SK-N-MC (cell line): ENCODE results near the gene NR2C2.
"Not testable (repeated sequence)": the region's sequence is repeated elsewhere in the genome, so short reads cannot be mapped to it uniquely, and the experiment has no call there.

ENCODE experiments used
- DNase-seq: peaks from one replicate; pipeline ENCODE4 v3.0.0-alpha.2; 2011; ENCODE audit warnings: low read depth, low spot score
- H3K27ac ChIP-seq: fragments of 200-600 bp; sonication (generic); 2 replicates; pipeline ENCODE4 v1.5.1; 2016; ENCODE audit warnings: mixed run types
- H3K36me3 ChIP-seq: fragments of 200-600 bp; sonication (generic); 2 replicates; pipeline ENCODE4 v1.6.1; 2017; ENCODE audit warnings: antibody characterized with exemption, low read length, mixed read lengths; ENCODE audit not compliant: insufficient read depth
- H3K4me3 ChIP-seq: fragments of 200-600 bp; sonication (generic); 2 replicates; pipeline ENCODE4 v1.5.1; 2016
- H3K9ac ChIP-seq: fragments of 200-600 bp; sonication (generic); 2 replicates; pipeline ENCODE4 v1.8.0; 2017; ENCODE audit warnings: mixed run types, mixed read lengths; ENCODE audit not compliant: insufficient read length
- H3K9me3 ChIP-seq: fragments of 200-600 bp; sonication (generic); 2 replicates; pipeline ENCODE4 v1.6.1; 2017; ENCODE audit warnings: low read depth, mild to moderate bottlenecking, antibody characterized with exemption, low read length, moderate library complexity, mixed read lengths
- EZH2 ChIP-seq: fragments of 200-600 bp; sonication (generic); IDR thresholded peaks from one replicate; pipeline ENCODE4 v1.6.1; 2017; ENCODE audit warnings: antibody characterized with exemption
- FOXP2 ChIP-seq: optimal IDR thresholded peaks from 2 replicates; pipeline ENCODE3; 2011; ENCODE audit warnings: mild to moderate bottlenecking, moderate library complexity; ENCODE audit not compliant: insufficient read depth; ENCODE audit errors: extremely low read length, control extremely low read depth
- POLR2AphosphoS5 ChIP-seq: IDR thresholded peaks from 2 replicates; pipeline ENCODE4 v1.6.1; 2012; ENCODE audit warnings: mild to moderate bottlenecking, low read depth, low read length, borderline replicate concordance

NR2C2 gene

DNA sequence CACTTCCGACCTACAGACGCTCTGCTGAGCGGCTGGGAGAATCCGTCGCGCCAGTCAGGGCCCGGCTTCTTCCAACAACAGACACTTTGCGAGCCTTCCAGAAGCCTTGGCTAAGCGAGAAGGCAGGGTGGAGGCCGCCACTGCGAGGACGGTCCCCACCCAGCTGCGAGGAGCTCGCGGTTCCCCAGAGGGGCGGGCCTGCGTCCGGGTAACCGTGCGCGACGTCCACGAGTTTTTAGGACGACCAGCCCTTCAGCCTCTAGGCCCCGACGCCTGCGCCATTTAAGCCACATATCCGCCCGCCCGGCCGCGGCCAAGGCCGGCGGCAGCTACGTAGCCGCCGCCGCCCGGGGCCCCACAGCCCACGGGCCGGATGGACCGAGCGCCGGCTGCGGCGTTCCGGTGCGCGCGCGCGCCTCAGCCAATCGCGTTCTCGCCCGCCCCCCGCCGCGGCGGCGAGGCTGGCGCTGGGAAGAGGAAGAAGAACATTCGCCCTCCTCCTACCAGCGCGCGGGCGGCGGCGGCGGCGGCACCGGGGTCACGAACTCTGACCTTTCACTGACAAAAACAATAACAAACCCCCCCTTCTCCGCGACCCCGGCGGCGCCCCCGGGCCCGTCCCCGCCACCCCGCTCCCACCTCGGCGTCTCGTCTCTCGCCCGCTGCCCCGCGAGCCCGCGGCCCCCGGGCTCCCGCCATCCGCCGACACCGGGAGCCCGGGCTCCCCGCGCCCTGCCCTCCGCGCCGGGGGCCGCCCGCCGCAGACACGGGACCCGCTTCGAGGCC, at the start of gene NR2C2:
TSS of gene NR2C2 (plus strand) at position 484 of the 786 bp plus-strand sequence. CDS start 56,332 bp downstream, outside the sequence.
- Histone ChIP-seq H3K9ac (peak within 1 kb of the TSS; percentile 83), H3K36me3 (peaks cover 14% of the 10 kb centered on the region), H3K4me3 (peak within 1 kb of the TSS; percentile 83), H3K27ac (peak within 1 kb of the TSS; percentile 98), H3K9me3 (no peaks in the 10 kb centered on the region)
- TF ChIP-seq EZH2 (no peak), POLR2AphosphoS5 (peak; percentile 54; the same call in 1 of the 2 replicates)
- no peak for DNase-seq

GRCh38 chr3:14898929-14899328, 48.5 kb upstream of the NR2C2 start:
- H3K9ac ChIP-seq, result no peak overlapping the region
- H3K36me3 ChIP-seq, result no peaks in the 10 kb centered on the region
- no peak for DNase-seq
- H3K27ac ChIP-seq, result no peak overlapping the region
- no peak overlapping the region for H3K4me3 ChIP-seq
- H3K9me3 ChIP-seq, result no peaks in the 10 kb centered on the region
- TF ChIP-seq POLR2AphosphoS5, result no peak
- no peak for TF ChIP-seq EZH2
- no peak for TF ChIP-seq FOXP2

DNA sequence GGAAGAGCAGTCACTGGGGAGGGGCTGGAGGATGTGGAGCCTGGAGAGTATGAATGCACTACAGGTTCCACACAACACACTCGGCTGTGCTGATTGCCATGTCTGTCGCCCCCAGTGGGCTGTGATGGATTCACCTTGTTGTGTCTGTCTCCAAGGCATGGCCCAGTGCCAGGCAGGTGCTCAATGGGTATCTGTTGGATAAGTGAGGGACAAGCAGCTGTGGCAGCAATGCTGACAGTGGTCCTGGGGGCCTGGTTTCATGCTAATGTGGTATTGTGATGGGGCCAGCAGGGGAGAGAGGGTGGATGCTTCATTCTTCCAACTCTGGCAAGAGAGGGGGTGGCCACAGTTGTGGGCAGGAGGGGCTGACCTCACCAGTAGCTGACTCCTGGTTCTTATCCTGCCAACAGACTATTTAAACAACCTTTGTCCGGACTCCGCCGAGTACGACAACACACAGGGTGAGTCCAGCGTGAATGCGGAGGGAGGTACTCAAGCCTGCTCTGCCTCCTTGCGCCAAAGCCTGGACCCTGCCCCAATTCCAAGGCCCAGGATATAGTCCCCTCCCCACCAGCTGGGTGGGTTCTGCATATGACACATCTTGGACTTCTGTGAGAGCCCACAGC, 47.3 kb upstream of the NR2C2 start:
- Histone ChIP-seq H3K27ac (no peak overlapping the region), H3K4me3 (no peak overlapping the region), H3K36me3 (no peaks in the 10 kb centered on the region), H3K9ac (no peak overlapping the region), H3K9me3 (no peaks in the 10 kb centered on the region)
- no peak for TF ChIP-seq FOXP2
- TF ChIP-seq POLR2AphosphoS5, result no peak
- no peak for TF ChIP-seq EZH2
- no peak for DNase-seq

- TF ChIP-seq FOXP2 (no peak), EZH2 (no peak), POLR2AphosphoS5 (no peak)
- H3K4me3 ChIP-seq, result no peak overlapping the region
- no peak for DNase-seq
- H3K9ac ChIP-seq, result no peak overlapping the region
- H3K9me3 ChIP-seq, result no peaks in the 10 kb centered on the region
- H3K27ac ChIP-seq, result no peak overlapping the region
- no peaks in the 10 kb centered on the region for H3K36me3 ChIP-seq
These were observed 46.2 kb upstream of the NR2C2 start for GRCh38 chr3:14900881-14901873.

DNA sequence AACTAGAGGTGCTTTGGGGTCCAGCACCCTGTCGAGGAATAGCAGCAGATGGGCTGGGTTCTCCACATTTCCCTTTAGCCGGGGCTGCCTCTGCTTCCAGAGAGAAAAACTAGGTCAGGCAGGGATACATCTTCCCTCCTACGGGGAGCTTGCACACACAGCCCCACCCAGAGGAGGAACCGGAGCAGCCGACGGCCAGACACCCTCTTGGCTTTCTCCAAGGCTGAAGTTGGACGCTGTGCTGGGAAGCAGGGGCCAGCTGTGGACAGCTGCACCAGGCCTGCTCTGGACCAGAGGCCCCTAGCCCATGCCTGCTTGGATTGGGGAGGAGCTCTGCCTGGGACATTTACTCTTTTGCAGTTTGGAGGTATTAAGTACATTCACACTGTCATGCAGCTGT, 44.7 kb upstream of the NR2C2 start:
- TF ChIP-seq FOXP2 (no peak), POLR2AphosphoS5 (no peak), EZH2 (no peak)
- no peaks in the 10 kb centered on the region for H3K9me3 ChIP-seq
- no peak for DNase-seq
- no peaks in the 10 kb centered on the region for H3K36me3 ChIP-seq
- no peak overlapping the region for H3K27ac ChIP-seq
- H3K4me3 ChIP-seq, result no peak overlapping the region
- no peak overlapping the region for H3K9ac ChIP-seq

DNA sequence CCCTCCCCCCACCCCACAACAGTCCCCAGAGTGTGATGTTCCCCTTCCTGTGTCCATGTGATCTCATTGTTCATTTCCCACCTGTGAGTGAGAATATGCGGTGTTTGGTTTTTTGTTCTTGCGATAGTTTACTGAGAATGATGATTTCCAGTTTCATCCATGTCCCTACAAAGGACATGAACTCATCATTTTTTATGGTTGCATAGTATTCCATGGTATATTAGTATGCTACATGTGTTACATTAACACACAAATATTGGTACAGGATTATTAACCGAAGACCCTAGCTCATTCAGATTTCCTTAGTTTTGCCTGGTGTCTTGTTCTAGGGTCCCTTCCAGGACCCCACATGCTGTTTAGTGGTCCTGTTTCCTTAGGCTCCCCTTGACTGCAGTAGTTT, 43.9 kb upstream of the NR2C2 start:
- not testable (repeated sequence) for H3K4me3 ChIP-seq, H3K9me3 ChIP-seq, H3K36me3 ChIP-seq, DNase-seq, H3K27ac ChIP-seq, H3K9ac ChIP-seq

DNA sequence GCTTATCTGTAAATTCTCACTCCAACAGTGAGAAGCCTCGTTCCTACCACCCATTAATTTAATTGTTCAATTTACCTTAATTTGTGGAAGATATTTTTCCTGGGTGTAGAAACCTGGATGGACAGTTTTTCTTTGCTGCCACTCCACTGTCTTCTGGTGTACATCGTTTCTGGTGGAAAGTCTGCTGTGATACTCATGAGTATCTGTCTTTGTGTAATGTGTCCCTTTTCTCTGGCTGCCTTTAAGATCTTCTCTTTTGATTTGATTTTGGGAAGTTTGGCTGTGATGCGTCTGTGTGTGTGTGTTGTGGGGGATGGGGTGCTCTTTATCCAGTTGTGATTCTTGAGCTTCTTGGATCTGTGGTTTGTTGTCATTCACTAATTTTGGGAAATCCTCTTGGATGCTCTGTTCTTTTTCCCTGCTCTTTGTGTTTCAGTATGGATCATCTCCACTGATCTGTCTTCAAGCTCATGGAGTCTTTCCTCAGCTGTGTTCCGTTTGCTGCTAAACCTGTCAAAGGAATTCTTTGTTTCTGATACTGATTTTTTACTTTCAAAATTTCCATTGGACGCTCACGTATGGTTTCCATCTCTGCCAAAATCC, 42.2 kb upstream of the NR2C2 start:
- DNase-seq, result no peak
- no peaks in the 10 kb centered on the region for H3K9me3 ChIP-seq

GRCh38 chr3:14906355-14906971, 40.9 kb upstream of the NR2C2 start:
- Histone ChIP-seq H3K4me3 (no peak overlapping the region), H3K36me3 (no peaks in the 10 kb centered on the region), H3K9me3 (no peaks in the 10 kb centered on the region), H3K27ac (no peak overlapping the region), H3K9ac (no peak overlapping the region)
- no peak for DNase-seq
- TF ChIP-seq POLR2AphosphoS5 (no peak), FOXP2 (no peak), EZH2 (no peak)

More for the DNA sequence above, 42.2 kb upstream of the NR2C2 start:
- H3K36me3 ChIP-seq, result no peaks in the 10 kb centered on the region
- H3K9ac ChIP-seq, result no peak overlapping the region
- no peak overlapping the region for H3K4me3 ChIP-seq
- no peak for TF ChIP-seq FOXP2
- no peak for TF ChIP-seq POLR2AphosphoS5
- no peak for TF ChIP-seq EZH2
- no peak overlapping the region for H3K27ac ChIP-seq
